ENCODE measurements around the gene NRIP2.
A peak's percentile ranks its signal among the peaks of the same experiment; 100 is the strongest.

NRIP2 gene

DNA sequence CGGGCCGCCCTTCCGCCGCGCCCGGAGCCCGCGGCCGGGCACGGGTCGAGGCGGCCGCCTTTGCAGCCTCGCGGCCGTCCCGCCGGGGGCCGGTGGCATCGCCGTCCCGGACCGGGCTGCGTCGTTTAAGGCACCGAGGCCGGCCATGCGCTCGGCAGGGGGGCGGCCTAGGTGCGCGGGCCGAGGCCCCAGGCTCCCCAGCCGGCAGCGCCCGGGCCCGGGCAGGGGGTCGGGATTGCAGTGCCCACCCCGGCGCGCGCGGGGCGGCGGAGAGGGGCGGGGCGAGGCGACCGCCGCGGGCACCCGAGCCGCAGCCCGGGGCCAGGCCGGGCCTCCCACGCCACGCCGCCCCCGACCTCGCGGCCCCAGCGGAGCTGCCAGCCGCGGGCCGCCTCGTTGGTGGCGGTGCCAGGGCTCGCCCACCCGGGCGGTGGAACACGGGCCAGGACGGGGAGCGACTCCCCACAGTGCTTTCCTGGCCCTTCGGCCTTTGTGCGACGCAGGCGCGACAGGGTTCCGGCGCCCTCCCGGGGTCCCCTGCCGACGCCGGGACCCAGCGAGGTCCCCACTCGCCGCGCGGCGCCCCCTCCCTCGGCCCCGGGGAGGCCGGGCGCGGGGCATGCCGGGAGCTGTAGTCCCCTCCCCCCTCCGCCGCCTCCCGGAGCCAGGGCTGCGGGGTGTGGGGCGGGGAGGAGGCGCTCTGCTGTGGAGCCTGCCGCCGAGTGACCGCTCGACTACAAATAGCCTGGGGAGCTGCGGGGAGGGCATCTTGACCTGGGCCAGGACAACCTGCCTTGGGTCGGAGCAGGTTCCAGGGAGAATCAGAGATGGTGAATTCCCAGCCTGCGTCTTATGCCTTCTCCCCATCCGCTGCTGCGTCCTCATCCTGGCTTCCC, 39.3 kb downstream of the NRIP2 start:
- Histone ChIP-seq H2BK120ac (ENCODE audit: insufficient read depth, low read length, poor library complexity) (no peak overlapping the region), H3K4me3 (ENCODE audit: low read depth, low read length) (peak overlapping the region; percentile 93), H3K79me2 (ENCODE audit: control insufficient read depth, insufficient read depth, low read length, poor library complexity) (peaks cover 8% of the 10 kb centered on the region), H3K9ac (ENCODE audit: low read length) (peak overlapping the region; percentile 89), H3K4me1 (ENCODE audit: control insufficient read depth in 1 of 2, insufficient read depth in 2 of 2, low read length in 2 of 2) (peaks cover 2 to 8% of the 10 kb centered on the region in 2 experiments), H3K4me2 (ENCODE audit: low read length) (peak overlapping the region; percentile 94), H3K79me1 (ENCODE audit: low read length) (peaks cover 12% of the 10 kb centered on the region), H2BK12ac (ENCODE audit: low read length) (no peak overlapping the region), H3K23ac (ENCODE audit: low read length) (no peak overlapping the region), H2AK5ac (ENCODE audit: low read length) (no peak overlapping the region), H2AFZ (ENCODE audit: insufficient read depth, low read length, poor library complexity) (peak overlapping the region; percentile 66), H3K27ac (ENCODE audit: low read depth, low read length) (peak overlapping the region; percentile 43), H3K4ac (ENCODE audit: low read depth, low read length) (peak overlapping the region; percentile 66), H4K12ac (ENCODE audit: low read depth, low read length) (peak overlapping the region; percentile 46), H2BK5ac (ENCODE audit: low read depth, low read length, poor library complexity) (peak overlapping the region; percentile 45), H3K9me3 (ENCODE audit: insufficient read depth, low read depth, low read length) (peaks cover 2% of the 10 kb centered on the region), H3K27me3 (ENCODE audit: insufficient read depth, low read length) (no peaks in the 10 kb centered on the region), H4K91ac (ENCODE audit: low read depth, low read length) (peak overlapping the region; percentile 64), H3K14ac (ENCODE audit: low read length) (peak overlapping the region; percentile 87), H4K8ac (ENCODE audit: low read depth, low read length) (peak overlapping the region; percentile 90), H3K18ac (ENCODE audit: low read length) (peak overlapping the region; percentile 87), H3K36me3 (ENCODE audit: control insufficient read depth in 1 of 2, insufficient read depth in 2 of 2, low read length in 2 of 2) (peaks cover 25 to 35% of the 10 kb centered on the region in 2 experiments)
- no CpG with 5 or more reads among the region's 111 CpGs for WGBS (ENCODE audit: extremely low coverage, insufficient coverage, insufficient read length)
- DNase-seq = peak; percentile 35 to 55

DNA sequence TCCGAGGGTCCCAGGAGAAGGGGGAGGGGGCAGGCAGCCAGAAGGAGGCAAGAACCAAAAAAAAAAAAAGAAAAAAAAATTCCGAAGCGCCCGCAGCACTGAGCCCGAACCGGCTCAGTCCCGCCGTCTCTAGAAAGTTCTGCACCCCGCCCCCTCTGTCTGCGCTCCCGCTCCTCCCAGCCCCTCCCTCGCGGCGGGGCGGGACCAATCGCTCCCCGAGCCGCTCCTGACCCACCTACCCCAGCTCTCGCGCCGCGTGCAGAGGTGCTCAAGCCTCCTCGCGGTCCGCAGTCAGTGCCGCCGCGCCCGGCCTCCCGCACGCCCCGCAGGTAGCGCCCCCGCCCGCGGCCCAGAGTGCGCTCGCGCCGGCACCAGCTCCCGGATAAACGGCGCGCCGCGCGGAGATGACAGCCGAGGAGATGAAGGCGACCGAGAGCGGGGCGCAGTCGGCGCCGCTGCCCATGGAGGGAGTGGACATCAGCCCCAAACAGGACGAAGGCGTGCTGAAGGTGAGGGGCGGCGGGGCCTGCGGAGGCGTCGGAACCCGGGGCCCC, 40.0 kb downstream of the NRIP2 start, which contains the start of gene FKBP4:
Gene FKBP4, plus strand, starts transcription at position 235 of the 554 bp plus-strand sequence. Its CDS starts 170 bp downstream, at position 405.
- peak within 1 kb of the TSS; percentile 89 for H3K9ac ChIP-seq (ENCODE audit: low read length)
- H3K14ac ChIP-seq (ENCODE audit: low read length) = peak within 1 kb of the TSS; percentile 87
- DNase-seq = peak; percentile 91 to 92
- H2AK5ac ChIP-seq (ENCODE audit: low read length) = no peak within 1 kb of the TSS
- peak within 1 kb of the TSS; percentile 52 for H2BK120ac ChIP-seq (ENCODE audit: insufficient read depth, low read length, poor library complexity)
- H2BK5ac ChIP-seq (ENCODE audit: low read depth, low read length, poor library complexity) = peak within 1 kb of the TSS; percentile 45
- no peaks in the 10 kb centered on the region for H3K27me3 ChIP-seq (ENCODE audit: insufficient read depth, low read length)
- H3K9me3 ChIP-seq (ENCODE audit: insufficient read depth, low read depth, low read length) = no peaks in the 10 kb centered on the region
- WGBS (ENCODE audit: extremely low coverage, insufficient coverage, insufficient read length) = no CpG with 5 or more reads among the region's 63 CpGs
- H4K12ac ChIP-seq (ENCODE audit: low read depth, low read length) = peak within 1 kb of the TSS; percentile 46
- H3K79me1 ChIP-seq (ENCODE audit: low read length) = peaks cover 12% of the 10 kb centered on the region
- H3K23ac ChIP-seq (ENCODE audit: low read length) = no peak within 1 kb of the TSS
- peak within 1 kb of the TSS; percentile 87 for H3K18ac ChIP-seq (ENCODE audit: low read length)
- peak within 1 kb of the TSS; percentile 51 for H3K4ac ChIP-seq (ENCODE audit: low read depth, low read length)
- peak within 1 kb of the TSS; percentile 25 for H2BK12ac ChIP-seq (ENCODE audit: low read length)
- peak within 1 kb of the TSS; percentile 64 for H4K91ac ChIP-seq (ENCODE audit: low read depth, low read length)
- H3K4me3 ChIP-seq (ENCODE audit: low read depth, low read length) = peak within 1 kb of the TSS; percentile 93
- peaks cover 2 to 8% of the 10 kb centered on the region in 2 experiments for H3K4me1 ChIP-seq (ENCODE audit: control insufficient read depth in 1 of 2, insufficient read depth in 2 of 2, low read length in 2 of 2)
- H3K36me3 ChIP-seq (ENCODE audit: control insufficient read depth in 1 of 2, insufficient read depth in 2 of 2, low read length in 2 of 2) = peaks cover 18 to 28% of the 10 kb centered on the region in 2 experiments
- peak within 1 kb of the TSS; percentile 90 for H4K8ac ChIP-seq (ENCODE audit: low read depth, low read length)
- peak within 1 kb of the TSS; percentile 94 for H3K4me2 ChIP-seq (ENCODE audit: low read length)
- H3K79me2 ChIP-seq (ENCODE audit: control insufficient read depth, insufficient read depth, low read length, poor library complexity) = peaks cover 8% of the 10 kb centered on the region
- H2AFZ ChIP-seq (ENCODE audit: insufficient read depth, low read length, poor library complexity) = peak within 1 kb of the TSS; percentile 92
- peak within 1 kb of the TSS; percentile 43 for H3K27ac ChIP-seq (ENCODE audit: low read depth, low read length)

DNA sequence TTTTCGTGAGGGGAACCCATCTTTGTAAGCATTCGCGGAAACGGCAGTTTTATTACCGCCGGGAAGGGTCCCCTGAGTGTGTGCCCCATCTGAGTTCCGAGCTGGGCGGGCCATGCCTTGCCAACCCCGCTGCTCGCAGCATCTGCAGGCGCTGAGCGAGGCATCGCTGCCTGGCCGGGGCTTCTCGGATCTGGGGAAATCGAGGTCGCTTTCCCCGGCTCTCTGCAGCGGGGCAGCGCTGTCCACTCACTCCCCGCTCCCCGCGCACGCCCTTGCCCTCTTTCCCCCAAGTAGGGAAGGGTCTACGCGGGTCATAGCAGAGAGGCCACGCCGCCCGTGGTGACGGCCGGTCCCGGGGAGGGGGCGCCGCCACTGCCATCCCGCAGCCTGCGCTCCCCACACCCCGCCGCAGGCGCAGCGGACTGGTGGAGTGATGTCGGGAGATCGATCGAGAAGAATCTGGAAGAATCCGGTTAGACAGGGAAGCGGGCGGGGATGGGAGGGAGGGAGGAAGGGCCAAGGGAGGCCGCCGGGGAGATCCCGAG, 40.6 kb downstream of the NRIP2 start:
- peaks cover 12% of the 10 kb centered on the region for H3K79me1 ChIP-seq (ENCODE audit: low read length)

DNA sequence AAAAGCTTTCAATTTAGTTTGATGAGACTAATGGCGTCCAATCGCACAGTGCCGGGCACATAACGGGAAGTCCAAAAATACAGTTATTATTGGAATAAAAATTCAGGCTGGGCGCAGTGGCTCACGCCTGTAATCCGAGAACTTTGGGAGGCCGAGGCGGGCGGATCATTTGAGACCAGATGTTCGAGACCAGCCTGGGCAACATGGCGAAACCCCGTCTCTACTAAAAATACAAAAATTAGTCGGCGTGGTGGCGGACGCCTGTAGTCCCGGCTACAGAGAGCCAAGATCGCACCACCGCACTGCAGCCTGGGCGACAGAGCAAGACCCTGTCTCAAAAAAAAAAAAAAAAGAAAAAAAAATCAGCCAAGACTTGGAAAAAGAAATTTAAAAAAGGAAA, 41.3 kb downstream of the NRIP2 start:
- no peak overlapping the region for H3K9ac ChIP-seq (ENCODE audit: low read length)
- no peak overlapping the region for H2BK120ac ChIP-seq (ENCODE audit: insufficient read depth, low read length, poor library complexity)
- no peak overlapping the region for H3K4me3 ChIP-seq (ENCODE audit: low read depth, low read length)
- no CpG with 5 or more reads among the region's 21 CpGs for WGBS (ENCODE audit: extremely low coverage, insufficient coverage, insufficient read length)
- H3K4me2 ChIP-seq (ENCODE audit: low read length) = no peak overlapping the region
- peaks cover 12 to 16% of the 10 kb centered on the region in 2 experiments for H3K36me3 ChIP-seq (ENCODE audit: control insufficient read depth in 1 of 2, insufficient read depth in 2 of 2, low read length in 2 of 2)
- H2AFZ ChIP-seq (ENCODE audit: insufficient read depth, low read length, poor library complexity) = no peak overlapping the region
- no peak overlapping the region for H3K18ac ChIP-seq (ENCODE audit: low read length)
- no peak overlapping the region for H3K23ac ChIP-seq (ENCODE audit: low read length)
- no peak overlapping the region for H2BK5ac ChIP-seq (ENCODE audit: low read depth, low read length, poor library complexity)
- H2AK5ac ChIP-seq (ENCODE audit: low read length) = no peak overlapping the region
- H4K12ac ChIP-seq (ENCODE audit: low read depth, low read length) = no peak overlapping the region
- peaks cover 8% of the 10 kb centered on the region for H3K79me2 ChIP-seq (ENCODE audit: control insufficient read depth, insufficient read depth, low read length, poor library complexity)
- no peaks in the 10 kb centered on the region for H3K9me3 ChIP-seq (ENCODE audit: insufficient read depth, low read depth, low read length)
- DNase-seq = no peak
- H3K27me3 ChIP-seq (ENCODE audit: insufficient read depth, low read length) = no peaks in the 10 kb centered on the region
- H4K8ac ChIP-seq (ENCODE audit: low read depth, low read length) = no peak overlapping the region
- H2BK12ac ChIP-seq (ENCODE audit: low read length) = no peak overlapping the region
- no peak overlapping the region for H3K27ac ChIP-seq (ENCODE audit: low read depth, low read length)
- no peak overlapping the region for H3K4ac ChIP-seq (ENCODE audit: low read depth, low read length)
- H3K79me1 ChIP-seq (ENCODE audit: low read length) = peaks cover 12% of the 10 kb centered on the region
- no peak overlapping the region for H3K14ac ChIP-seq (ENCODE audit: low read length)
- peaks cover 2 to 8% of the 10 kb centered on the region in 2 experiments for H3K4me1 ChIP-seq (ENCODE audit: control insufficient read depth in 1 of 2, insufficient read depth in 2 of 2, low read length in 2 of 2)
- H4K91ac ChIP-seq (ENCODE audit: low read depth, low read length) = no peak overlapping the region

More for the DNA sequence above, 40.6 kb downstream of the NRIP2 start:
- peak overlapping the region; percentile 52 for H2BK120ac ChIP-seq (ENCODE audit: insufficient read depth, low read length, poor library complexity)
- peaks cover 2 to 8% of the 10 kb centered on the region in 2 experiments for H3K4me1 ChIP-seq (ENCODE audit: control insufficient read depth in 1 of 2, insufficient read depth in 2 of 2, low read length in 2 of 2)
- peaks cover 8% of the 10 kb centered on the region for H3K79me2 ChIP-seq (ENCODE audit: control insufficient read depth, insufficient read depth, low read length, poor library complexity)
- peak overlapping the region; percentile 94 for H3K4me2 ChIP-seq (ENCODE audit: low read length)
- no CpG with 5 or more reads among the region's 49 CpGs for WGBS (ENCODE audit: extremely low coverage, insufficient coverage, insufficient read length)
- H3K18ac ChIP-seq (ENCODE audit: low read length) = peak overlapping the region; percentile 48
- H4K12ac ChIP-seq (ENCODE audit: low read depth, low read length) = peak overlapping the region; percentile 4
- peak in 1 of 2 donors; percentile 5 for DNase-seq
- peaks cover 17 to 23% of the 10 kb centered on the region in 2 experiments for H3K36me3 ChIP-seq (ENCODE audit: control insufficient read depth in 1 of 2, insufficient read depth in 2 of 2, low read length in 2 of 2)
- no peak overlapping the region for H2BK5ac ChIP-seq (ENCODE audit: low read depth, low read length, poor library complexity)
- H4K91ac ChIP-seq (ENCODE audit: low read depth, low read length) = peak overlapping the region; percentile 59
- no peaks in the 10 kb centered on the region for H3K9me3 ChIP-seq (ENCODE audit: insufficient read depth, low read depth, low read length)
- H2AFZ ChIP-seq (ENCODE audit: insufficient read depth, low read length, poor library complexity) = peak overlapping the region; percentile 92
- H3K4me3 ChIP-seq (ENCODE audit: low read depth, low read length) = peak overlapping the region; percentile 71
- H3K9ac ChIP-seq (ENCODE audit: low read length) = peak overlapping the region; percentile 0
- H3K4ac ChIP-seq (ENCODE audit: low read depth, low read length) = peak overlapping the region; percentile 44
- no peak overlapping the region for H3K27ac ChIP-seq (ENCODE audit: low read depth, low read length)
- H4K8ac ChIP-seq (ENCODE audit: low read depth, low read length) = peak overlapping the region; percentile 68
- H3K14ac ChIP-seq (ENCODE audit: low read length) = peak overlapping the region; percentile 69
- H2BK12ac ChIP-seq (ENCODE audit: low read length) = peak overlapping the region; percentile 25
- H3K27me3 ChIP-seq (ENCODE audit: insufficient read depth, low read length) = no peaks in the 10 kb centered on the region
- H2AK5ac ChIP-seq (ENCODE audit: low read length) = no peak overlapping the region
- no peak overlapping the region for H3K23ac ChIP-seq (ENCODE audit: low read length)
